B cell (primary cell): ENCODE data around the gene CIDEC. TPM values are rescaled to one million over a fixed set of nuclear protein-coding genes. Genes with fewer than 3 reads are reported as not detected.

ENCODE experiments used
- ATAC-seq: fragments of 200-7000 bp; cut with Tn5 transposase; one replicate; pipeline ENCODE4 v1.10.0; 2021; ENCODE audit warnings: low read depth, mild to moderate bottlenecking, moderate number of reproducible peaks, moderate library complexity
- CTCF ChIA-PET: fragments of 350-600 bp; sonication (Branson Sonifier 250); formaldehyde crosslinking; loops from one replicate; lab custom pipeline; 2021; ENCODE audit warnings: antibody characterized with exemption, inconsistent platforms; lab: Charles Lee
- POLR2A ChIA-PET: fragments of 350-600 bp; sonication (Branson Sonifier 250); formaldehyde crosslinking; loops from one replicate; lab custom pipeline; 2021; ENCODE audit warnings: antibody characterized with exemption; lab: Charles Lee
- DNase-seq: peaks from one replicate; pipeline ENCODE4 v3.0.0; 2013
- H2AFZ ChIP-seq: 2 replicates; pipeline ENCODE4 v1.6.1; 2012; ENCODE audit warnings: mild to moderate bottlenecking, low read depth, low read length; ENCODE audit not compliant: insufficient read depth, poor library complexity, severe bottlenecking
- H3K27ac ChIP-seq, 2 donors: 1 replicate in 1 of 2; 2 replicates in 1 of 2; pipeline ENCODE4 v1.5.1; 2012 to 2013; ENCODE audit warnings: low read length in 2 of 2, mild to moderate bottlenecking in 2 of 2, moderate library complexity in 1 of 2
- H3K27me3 ChIP-seq, 4 experiments: fragments of 200-600 bp in 1 of 4; sonication (generic) in 1 of 4; replicated peaks in 1 of 4; 1 replicate in 2 of 4; 2 replicates in 2 of 4; pipeline versions ENCODE4 v1.6.1 to v1.7.0; 2013 to 2016; ENCODE audit warnings: low read length in 3 of 4, mild to moderate bottlenecking in 2 of 4, mixed read lengths in 1 of 4, moderate library complexity in 1 of 4; ENCODE audit not compliant: insufficient read depth in 4 of 4, control insufficient read depth in 3 of 4; ENCODE audit errors: control extremely low read depth in 1 of 4
- H3K36me3 ChIP-seq, 2 experiments: replicated peaks in 1 of 2; 1 replicate in 1 of 2; 2 replicates in 1 of 2; pipeline versions ENCODE4 v1.6.1 to v1.7.1; 2013; ENCODE audit warnings: low read length in 1 of 2; ENCODE audit not compliant: insufficient read depth in 2 of 2, control insufficient read depth in 1 of 2; ENCODE audit errors: control extremely low read depth in 1 of 2, extremely low read depth in 1 of 2
- H3K4me1 ChIP-seq, 2 donors: fragments of 200-600 bp in 1 of 2; sonication (generic) in 1 of 2; 1 replicate in 1 of 2; 2 replicates in 1 of 2; pipeline versions ENCODE4 v1.5.1 to v1.6.1; 2013 to 2017; ENCODE audit warnings: low read length in 2 of 2; ENCODE audit not compliant: control insufficient read depth in 2 of 2, insufficient read depth in 2 of 2
- H3K4me2 ChIP-seq: replicated peaks from 2 replicates; pipeline ENCODE3; 2012; ENCODE audit warnings: mild to moderate bottlenecking, low read depth, low read length; ENCODE audit not compliant: poor library complexity, severe bottlenecking
- H3K4me3 ChIP-seq, 5 experiments: fragments of 200-600 bp in 1 of 5; sonication (generic) in 1 of 5; 1 replicate in 3 of 5; 2 replicates in 2 of 5; pipeline versions ENCODE4 v1.5.1 to v1.7.0; 2011 to 2016; ENCODE audit warnings: low read length in 4 of 5, mild to moderate bottlenecking in 4 of 5, low read depth in 2 of 5, control low read depth in 1 of 5, moderate library complexity in 1 of 5; ENCODE audit not compliant: insufficient read depth in 1 of 5; ENCODE audit errors: control extremely low read depth in 1 of 5, extremely low read depth in 1 of 5
- H3K79me2 ChIP-seq: fragments of 200-600 bp; sonication (generic); one replicate; pipeline ENCODE4 v1.6.0; 2016; ENCODE audit warnings: low read length; ENCODE audit not compliant: control insufficient read depth, insufficient read depth
- H3K9ac ChIP-seq: fragments of 200-600 bp; sonication (generic); 2 replicates; pipeline ENCODE4 v1.6.1; 2017; ENCODE audit warnings: mild to moderate bottlenecking, low read length, moderate library complexity
- H3K9me3 ChIP-seq, 3 donors: one replicate each; pipeline versions ENCODE4 v1.6.1 to v1.7.1; 2013; ENCODE audit warnings: low read length in 2 of 3; ENCODE audit not compliant: control insufficient read depth in 2 of 3, insufficient read depth in 1 of 3; ENCODE audit errors: control extremely low read depth in 1 of 3
- H4K20me1 ChIP-seq: 2 replicates; pipeline ENCODE4 v1.6.0; 2012; ENCODE audit warnings: mild to moderate bottlenecking, low read length; ENCODE audit not compliant: insufficient read depth, control insufficient read depth, poor library complexity, severe bottlenecking
- H3K27ac Mint-ChIP-seq: one replicate; pipeline ENCODE4 v1.8.0; 2021; ENCODE audit warnings: mixed read lengths
- H3K27me3 Mint-ChIP-seq: one replicate; pipeline ENCODE4 v1.8.0; 2021; ENCODE audit warnings: mixed read lengths
- H3K4me1 Mint-ChIP-seq: one replicate; pipeline ENCODE4 v1.8.0; 2021; ENCODE audit warnings: mixed read lengths
- H3K4me3 Mint-ChIP-seq: one replicate; pipeline ENCODE4 v1.8.0; 2021; ENCODE audit warnings: mixed read lengths
- H3K9me3 Mint-ChIP-seq: one replicate; pipeline ENCODE4 v1.8.0; 2022; ENCODE audit warnings: mixed read lengths; ENCODE audit not compliant: insufficient read depth
- CTCF ChIP-seq: fragments of 200-600 bp; IDR thresholded peaks from one replicate; pipeline ENCODE4 v1.8.0; 2022; ENCODE audit warnings: antibody characterized with exemption, mild to moderate bottlenecking
- EZH2 ChIP-seq: IDR thresholded peaks from 2 replicates; pipeline ENCODE4 v1.6.1; 2012; ENCODE audit warnings: borderline replicate concordance, low read depth, mild to moderate bottlenecking, moderate library complexity, low read length; ENCODE audit not compliant: insufficient read depth, poor library complexity, severe bottlenecking
- WGBS: methylation state at CpG from one replicate; pipeline ENCODE4 v1.1.5; 2013; ENCODE audit warnings: missing lambda C conversion rate; ENCODE audit not compliant: insufficient coverage; 5-methylcytosine and 5-hydroxymethylcytosine counted together
- intact Hi-C: fragments of 100-400 bp; cut with micrococcal nuclease; formaldehyde crosslinking; loops from one replicate; pipeline ENCODE4 v1.10.0; 2022
- polyA plus RNA-seq: library from polyadenylated mRNA; depleted of rRNA; stranded (reverse); fragments of >200 nt; gene quantifications from 2 replicates; pipeline ENCODE4 v1.2.3, GENCODE V29; 2012
- total RNA-seq, 2 donors: library from RNA; stranded (reverse); fragments of 120-200 nt in 1 of 2; gene quantifications; 1 replicate in 1 of 2; 2 replicates in 1 of 2; pipeline versions ENCODE4 v1.2.3 to v1.2.4, GENCODE V29; 2013 to 2022

The CIDEC gene
- total and polyA plus RNA-seq, 2 donors (not counting 1 experiment from before 2014, with no cell fraction given), result not detected

DNA sequence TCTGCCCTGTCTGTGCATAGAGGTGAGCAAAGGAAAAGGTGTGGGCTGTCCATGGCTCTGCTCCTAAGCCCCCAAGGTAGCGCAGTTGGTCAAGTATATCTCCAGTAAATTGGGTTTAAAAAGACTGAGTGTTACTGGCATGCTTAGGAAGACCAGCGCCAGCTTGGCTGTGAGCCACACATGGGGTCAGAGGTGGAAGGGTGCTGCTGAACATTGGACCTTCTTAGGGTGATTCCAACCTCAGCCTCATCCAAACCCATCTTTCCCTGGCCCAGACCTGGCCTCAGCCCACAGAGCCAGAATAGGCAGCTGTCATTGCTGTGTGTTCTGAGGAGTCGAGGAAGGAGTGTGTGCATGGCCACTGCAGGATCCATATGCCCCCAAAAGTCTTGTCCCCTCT lies 28.2 kb upstream of the CIDEC start:
- Histone ChIP-seq H3K4me3 (no peak overlapping the region), H2AFZ (no peak overlapping the region), H3K79me2 (no peaks in the 10 kb centered on the region), H3K36me3 (no peaks in the 10 kb centered on the region), H3K9ac (no peak overlapping the region), H4K20me1 (no peaks in the 10 kb centered on the region), H3K4me1 (no peaks in the 10 kb centered on the region), H3K27ac (no peak overlapping the region), H3K4me2 (no peak overlapping the region), H3K27me3 (peaks cover 0 to 7% (median 0%) of the 10 kb centered on the region in 4 experiments), H3K9me3 (no peaks in the 10 kb centered on the region)
- no peaks in the 10 kb centered on the region for H3K9me3 Mint-ChIP-seq
- intact Hi-C loops, result no loop called here
- POLR2A ChIA-PET, result no interaction called here
- H3K4me3 Mint-ChIP-seq, result no peak overlapping the region
- WGBS, result 100% methylated on average over 1 of the region's 3 CpGs
- H3K4me1 Mint-ChIP-seq, result peaks cover 2% of the 10 kb centered on the region
- CTCF ChIA-PET, result no interaction called here
- no peak overlapping the region for H3K27ac Mint-ChIP-seq
- DNase-seq, result no peak
- TF ChIP-seq EZH2, result no peak
- no peak for ATAC-seq
- peaks cover 11% of the 10 kb centered on the region for H3K27me3 Mint-ChIP-seq

DNA sequence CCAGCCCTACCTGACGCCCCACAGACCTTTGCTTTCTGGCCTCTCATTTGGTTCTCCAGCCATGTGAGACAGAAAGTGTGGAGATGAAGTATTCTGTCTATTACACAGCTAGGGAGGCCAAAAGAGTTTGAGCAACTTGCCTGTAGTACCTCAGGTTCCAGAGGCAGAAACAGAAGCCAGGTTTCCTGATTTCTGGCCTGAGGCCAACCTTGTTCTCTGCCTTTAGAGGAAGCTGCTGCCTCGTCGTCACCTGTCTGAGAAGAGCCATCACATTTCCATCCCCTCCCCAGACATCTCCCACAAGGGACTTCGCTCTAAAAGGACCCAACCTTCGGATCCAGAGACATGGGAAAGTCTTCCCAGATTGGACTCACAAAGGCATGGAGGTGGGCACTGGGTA lies 26.4 kb upstream of the CIDEC start:
- TF ChIP-seq EZH2 (no peak), CTCF (no peak)
- Histone ChIP-seq H2AFZ (no peak overlapping the region), H3K27me3 (no peaks in the 10 kb centered on the region), H4K20me1 (no peaks in the 10 kb centered on the region), H3K27ac (no peak overlapping the region), H3K4me1 (no peaks in the 10 kb centered on the region), H3K9me3 (no peaks in the 10 kb centered on the region), H3K4me3 (no peak overlapping the region), H3K4me2 (no peak overlapping the region), H3K36me3 (no peaks in the 10 kb centered on the region), H3K9ac (no peak overlapping the region), H3K79me2 (no peaks in the 10 kb centered on the region)
- 91% methylated on average over 4 of the region's 5 CpGs for WGBS
- ChIA-PET CTCF (no interaction called here), POLR2A (no interaction called here)
- Mint-ChIP-seq H3K27ac (no peak overlapping the region), H3K4me3 (no peak overlapping the region), H3K9me3 (no peaks in the 10 kb centered on the region), H3K27me3 (peaks cover 7% of the 10 kb centered on the region), H3K4me1 (peaks cover 2% of the 10 kb centered on the region)
- ATAC-seq, result no peak
- intact Hi-C loops, result no loop called here
- no peak for DNase-seq
